HepG2 (cell line): ENCODE results near the gene GSTP1. TPM values are rescaled to one million over a fixed set of nuclear protein-coding genes. Genes with fewer than 3 reads are reported as not detected.
A peak's percentile ranks its signal among the peaks of the same experiment; 100 is the strongest.

Experiments
- ATAC-seq: fragments of 200-7000 bp; cut with Tn5 transposase; 3 replicates; pipeline ENCODE4 v1.9.1; 2020; ENCODE audit warnings: mild to moderate bottlenecking, moderate library complexity
- BruUV-seq: library from RNA; stranded (reverse); fragments of 400-500 nt; replicated peaks from 2 replicates; lab custom pipeline; 2021; lab: Mats Ljungman, UMichigan
- CTCF ChIA-PET: fragments of 300-600 bp; formaldehyde crosslinking; extraction: SDS; loops from one replicate; lab custom pipeline; 2021; ENCODE audit warnings: low total read pairs, inconsistent platforms, low intra/inter-chr PET ratio; lab: Yijun Ruan, JAX
- POLR2A ChIA-PET: fragments of 350-600 bp; sonication (Branson Sonifier 250); formaldehyde crosslinking; loops from one replicate; lab custom pipeline; 2020; ENCODE audit warnings: antibody characterized with exemption, inconsistent platforms; lab: Yijun Ruan, JAX
- DNase-seq: peaks from one replicate; pipeline ENCODE4 v3.0.0-alpha.2; 2015; ENCODE audit warnings: low spot score
- FAIRE-seq: peaks from 3 replicates; lab custom pipeline; 2011; peaks lifted over from hg19 to GRCh38; lab: Jason Lieb, UNC
- H2AFZ ChIP-seq: one replicate; pipeline ENCODE4 v1.6.1; 2011; ENCODE audit warnings: low read length, inconsistent platforms
- H3K27ac ChIP-seq: fragments of 300-600 bp; 3 replicates; pipeline ENCODE4 v1.8.0; 2011; ENCODE audit warnings: mixed run types, mild to moderate bottlenecking, mixed read lengths, low read length, inconsistent platforms; ENCODE audit not compliant: insufficient read depth; ENCODE audit errors: extremely low read length
- H3K27me3 ChIP-seq, 2 experiments: fragments of 200-600 bp in 1 of 2; 2 replicates in 1 of 2; 3 replicates in 1 of 2; pipeline versions ENCODE4 v1.6.0 to v1.8.0; 2011; ENCODE audit warnings: low read length in 2 of 2, mild to moderate bottlenecking in 2 of 2, moderate library complexity in 2 of 2, inconsistent platforms in 1 of 2; ENCODE audit not compliant: insufficient read depth in 2 of 2, control insufficient read depth in 1 of 2
- H3K36me3 ChIP-seq, 2 experiments: fragments of 200-600 bp in 1 of 2; replicated peaks in 1 of 2; 2 replicates in 1 of 2; 3 replicates in 1 of 2; pipeline versions ENCODE4 v1.5.1 to v1.8.0; 2011; ENCODE audit warnings: low read length in 2 of 2, inconsistent platforms in 1 of 2; ENCODE audit not compliant: insufficient read depth in 2 of 2, control insufficient read depth in 1 of 2
- H3K4me1 ChIP-seq: 2 replicates; pipeline ENCODE4 v1.5.1; 2012; ENCODE audit warnings: low read length, inconsistent platforms; ENCODE audit not compliant: insufficient read depth
- H3K4me2 ChIP-seq: 2 replicates; pipeline ENCODE4 v1.6.0; 2011; ENCODE audit warnings: low read depth, low read length, inconsistent platforms
- H3K4me3 ChIP-seq, 3 experiments: fragments of 200-600 bp in 1 of 3; sonication (generic), shearing (Covaris generic) in 1 of 3; replicated peaks in 1 of 3; 2 replicates each; pipeline ENCODE4 v1.5.1; 2011 to 2016; ENCODE audit warnings: low read length in 3 of 3, inconsistent platforms in 2 of 3, low read depth in 2 of 3, mild to moderate bottlenecking in 2 of 3, control low read depth in 1 of 3, mixed read lengths in 1 of 3; ENCODE audit not compliant: insufficient read depth in 1 of 3
- H3K79me2 ChIP-seq: one replicate; pipeline ENCODE4 v1.6.1; 2011; ENCODE audit warnings: low read length, inconsistent platforms; ENCODE audit not compliant: insufficient read depth
- H3K9ac ChIP-seq: 2 replicates; pipeline ENCODE4 v1.6.0; 2011; ENCODE audit warnings: mild to moderate bottlenecking, low read depth, low read length, inconsistent platforms; ENCODE audit not compliant: insufficient read depth
- H3K9me3 ChIP-seq: 2 replicates; pipeline ENCODE4 v1.5.1; 2012; ENCODE audit warnings: mild to moderate bottlenecking, low read length
- H4K20me1 ChIP-seq: 2 replicates; pipeline ENCODE4 v1.6.0; 2011; ENCODE audit warnings: inconsistent platforms, mild to moderate bottlenecking, low read length, moderate library complexity; ENCODE audit not compliant: insufficient read depth
- ATF4 ChIP-seq, 2 experiments: fragments of 450-650 bp in 1 of 2; sonication (generic) in 1 of 2; formaldehyde crosslinking; IDR thresholded peaks; 2 replicates each; pipeline versions ENCODE4 v1.5.0 to v1.8.0; 2020 to 2022; ENCODE audit warnings: mild to moderate bottlenecking in 1 of 2, missing genetic modification reagents in 1 of 2
- CEBPB ChIP-seq: IDR thresholded peaks from 2 replicates; pipeline ENCODE4 v1.6.1; 2011; ENCODE audit warnings: low read depth, low read length, improper control_type of control experiment, borderline replicate concordance
- CHD2 ChIP-seq: IDR thresholded peaks from 2 replicates; pipeline ENCODE4 v1.6.1; 2011; ENCODE audit warnings: low read depth, low read length, improper control_type of control experiment
- FOXP1 ChIP-seq, 2 experiments: fragments of 450-650 bp in 1 of 2; IDR thresholded peaks; 2 replicates each; pipeline ENCODE4 v1.6.1; 2017 to 2018; ENCODE audit warnings: antibody characterized with exemption in 1 of 2
- GPN1 ChIP-seq: sonication (generic); formaldehyde crosslinking; IDR thresholded peaks from 2 replicates; pipeline ENCODE4 v1.5.1; 2020; ENCODE audit warnings: missing genetic modification reagents, borderline replicate concordance
- IRX3 ChIP-seq: sonication (generic); formaldehyde crosslinking; IDR thresholded peaks from 2 replicates; pipeline ENCODE4 v1.8.1; 2023; ENCODE audit warnings: mild to moderate bottlenecking, low read depth, missing genetic modification reagents, borderline replicate concordance
- RNF2 ChIP-seq: fragments of 450-650 bp; conservative IDR thresholded peaks from 2 replicates; pipeline ENCODE4 v1.6.1; 2016; ENCODE audit warnings: low read depth
- SRSF9 ChIP-seq: fragments of 200-400 bp; formaldehyde crosslinking; IDR thresholded peaks from 2 replicates; pipeline ENCODE4 v1.6.1; 2018; ENCODE audit warnings: borderline replicate concordance, mild to moderate bottlenecking, low read depth, low read length; ENCODE audit not compliant: insufficient read depth, poor library complexity, severe bottlenecking
- THAP8 ChIP-seq: sonication (generic); formaldehyde crosslinking; IDR thresholded peaks from 2 replicates; pipeline ENCODE4 v1.5.1; 2020; ENCODE audit warnings: missing genetic modification reagents, mild to moderate bottlenecking, borderline replicate concordance
- XBP1 ChIP-seq: sonication (generic); formaldehyde crosslinking; IDR thresholded peaks from 2 replicates; pipeline ENCODE4 v1.5.0; 2020; ENCODE audit warnings: missing genetic modification reagents
- ZFP41 ChIP-seq: sonication (generic); formaldehyde crosslinking; IDR thresholded peaks from 2 replicates; pipeline ENCODE4 v1.4.0; 2020; ENCODE audit warnings: mild to moderate bottlenecking, missing genetic modification reagents, borderline replicate concordance
- ZMYM4 ChIP-seq: sonication (generic); formaldehyde crosslinking; IDR thresholded peaks from 2 replicates; pipeline ENCODE4 v1.8.1; 2023; ENCODE audit warnings: mild to moderate bottlenecking, missing genetic modification reagents
- ZNF317 ChIP-seq: sonication (generic); formaldehyde crosslinking; IDR thresholded peaks from 2 replicates; pipeline ENCODE4 v1.5.0; 2020; ENCODE audit warnings: mild to moderate bottlenecking, missing genetic modification reagents
- ZNF513 ChIP-seq: sonication (generic); formaldehyde crosslinking; conservative IDR thresholded peaks from 2 replicates; pipeline ENCODE4 v1.5.0; 2020; ENCODE audit warnings: missing genetic modification reagents
- ZNF577 ChIP-seq: sonication (generic); formaldehyde crosslinking; IDR thresholded peaks from 2 replicates; pipeline ENCODE4 v1.4.0; 2020; ENCODE audit warnings: mild to moderate bottlenecking, low read depth, missing genetic modification reagents, borderline replicate concordance
- ZNF644 ChIP-seq: IDR thresholded peaks from 2 replicates; pipeline ENCODE4 v1.6.1; 2016; ENCODE audit warnings: low read depth
- ZNF75D ChIP-seq: sonication (generic); formaldehyde crosslinking; IDR thresholded peaks from 2 replicates; pipeline ENCODE4 v1.8.1; 2023; ENCODE audit warnings: missing genetic modification reagents, mild to moderate bottlenecking, borderline replicate concordance
- WGBS: methylation state at CpG from one replicate; pipeline ENCODE4 v1.1.6; 2017; ENCODE audit warnings: low lambda C conversion rate; 5-methylcytosine and 5-hydroxymethylcytosine counted together
- in situ Hi-C: cut with HindIII; loops from 2 replicates; pipeline ENCODE4 v1.10.0; 2017; ENCODE audit warnings: low pct_unique_long_range_greater_than_20kb; ENCODE audit not compliant: extremely low pct_ligation_motif_present
- intact Hi-C: fragments of 100-400 bp; cut with micrococcal nuclease; formaldehyde crosslinking; loops from one replicate; pipeline ENCODE4 v1.10.0; 2022; ENCODE audit not compliant: unreplicated experiment
- polyA plus RNA-seq, 8 experiments: library from polyadenylated mRNA; depleted of rRNA in 3 of 8; stranded (reverse) in 7 of 8; unstranded in 1 of 8; fragments of >200 nt; fragmentation: Illumina TruSeq in 4 of 8; extraction: Trizol in 4 of 8; gene quantifications; 2 replicates each; pipeline versions ENCODE4 v1.2.1 to v1.2.3, GENCODE V29; 2011 to 2016; ENCODE audit warnings: low read depth in 4 of 8, missing spikeins in 1 of 8, mixed read lengths in 1 of 8; ENCODE audit not compliant: insufficient read depth in 1 of 8
- total RNA-seq, 5 experiments: library from RNA; depleted of rRNA; stranded (reverse); fragments of >200 nt; fragmentation: Illumina TruSeq; extraction: Trizol; gene quantifications; 2 replicates each; pipeline ENCODE4 v1.2.3, GENCODE V29; 2016; ENCODE audit warnings: low read depth in 1 of 5

Gene GSTP1
- total and polyA plus RNA-seq, 2 of the 13 experiments (the other 11 are each of a cell fraction or from before 2014, with no cell fraction given), result not detected

GRCh38 chr11:67548555-67549110 lies 35.0 kb upstream of the GSTP1 start:
- no peak for DNase-seq
- WGBS, result 27% methylated on average over 9 of the region's 9 CpGs
- no peak for FAIRE-seq

GRCh38 chr11:67551127-67551526 lies 32.5 kb upstream of the GSTP1 start:
- in situ Hi-C loops, result no loop called here
- Histone ChIP-seq H3K9me3 (peaks cover 13% of the 10 kb centered on the region), H3K36me3 (no peaks in the 10 kb centered on the region), H3K4me1 (peaks cover 27% of the 10 kb centered on the region; the same call in 1 of the 2 replicates), H4K20me1 (no peaks in the 10 kb centered on the region), H3K27ac (no peak overlapping the region), H3K79me2 (no peaks in the 10 kb centered on the region), H3K27me3 (no peaks in the 10 kb centered on the region), H2AFZ (no peak overlapping the region), H3K9ac (no peak overlapping the region), H3K4me3 (no peak overlapping the region), H3K4me2 (no peak overlapping the region)
- FAIRE-seq (no peak), ATAC-seq (no peak), DNase-seq (no peak)
- POLR2A ChIA-PET, result no interaction called here
- no TSS peak for BruUV-seq
- CTCF ChIA-PET, result no interaction called here
- intact Hi-C loops, result no loop called here
- no peak for TF ChIP-seq ZNF577
- no peak for TF ChIP-seq IRX3 (CRISPR knock-in tag)
- no peak for TF ChIP-seq ZNF644
- TF ChIP-seq ZNF317 (CRISPR knock-in tag), result no peak
- TF ChIP-seq ZFP41 (CRISPR knock-in tag), result no peak
- no peak for TF ChIP-seq THAP8
- no peak for TF ChIP-seq XBP1
- TF ChIP-seq ZNF75D, result no peak
- TF ChIP-seq GPN1, result no peak
- TF ChIP-seq ATF4 (CRISPR knock-in tag; IDR thresholded peaks at IDR 0.05), result no peak
- TF ChIP-seq CHD2, result no peak

More at GRCh38 chr11:67548555-67549110, 35.0 kb upstream of the GSTP1 start:
- TF ChIP-seq CEBPB, result no peak
- no peak for TF ChIP-seq FOXP1 (IDR thresholded peaks at IDR 0.05)
- TF ChIP-seq FOXP1 (CRISPR knock-in tag; IDR thresholded peaks at IDR 0.05), result 0 out of 2 replicates have a peak, but pooled peaks have one; percentile 10
- no peak for TF ChIP-seq SRSF9
- no peak for TF ChIP-seq ZMYM4 (CRISPR knock-in tag)
- TF ChIP-seq RNF2, result no peak
- TF ChIP-seq ZNF513 (CRISPR knock-in tag), result no peak
- TF ChIP-seq, all 625 proteins: peak for 1
- CTCF ChIA-PET, result no interaction called here
- Histone ChIP-seq H3K36me3 (no peaks in the 10 kb centered on the region), H3K9me3 (peaks cover 13% of the 10 kb centered on the region), H3K4me1 (peaks cover 39% of the 10 kb centered on the region), H4K20me1 (no peaks in the 10 kb centered on the region), H2AFZ (no peak overlapping the region), H3K4me2 (no peak overlapping the region), H3K79me2 (no peaks in the 10 kb centered on the region), H3K27ac (no peak overlapping the region), H3K4me3 (no peak overlapping the region), H3K9ac (no peak overlapping the region), H3K27me3 (no peaks in the 10 kb centered on the region)
- ATAC-seq, result no peak
- intact Hi-C loops (loop anchor here (1.0 kb wide), 1 partner anchor 10 kb away; no protein-coding TSS in a partner anchor), in situ Hi-C loops (no loop called here)
- BruUV-seq, result no TSS peak
- POLR2A ChIA-PET, result no interaction called here
